PC-9 (cell line): ENCODE results near the gene SLC12A2. TPM values are rescaled to one million over a fixed set of nuclear protein-coding genes. Genes with fewer than 3 reads are reported as not detected.

Experiments
- BruUV-seq: library from RNA; stranded (reverse); fragments of 400-500 nt; replicated peaks from 2 replicates; lab custom pipeline; 2021; lab: Mats Ljungman, UMichigan
- CTCF ChIA-PET: fragments of 300-600 bp; sonication (Branson Sonifier 250); formaldehyde crosslinking; loops from one replicate; lab custom pipeline; 2022; ENCODE audit warnings: antibody characterized with exemption; lab: Charles Lee
- POLR2A ChIA-PET: fragments of 300-600 bp; sonication (Branson Sonifier 250); formaldehyde crosslinking; loops from one replicate; lab custom pipeline; 2022; ENCODE audit warnings: antibody characterized with exemption; ENCODE audit not compliant: unreplicated experiment; lab: Charles Lee
- DNase-seq, 2 experiments: peaks; one replicate each; pipeline versions ENCODE4 v3.0.0 to v3.0.0-alpha.2; 2015 to 2022; ENCODE audit warnings: mixed read lengths in 1 of 2
- H2AFZ ChIP-seq: fragments of 200-600 bp; sonication (generic); 2 replicates; pipeline ENCODE4 v1.8.1; 2017; ENCODE audit warnings: antibody characterized with exemption
- H3F3A ChIP-seq: fragments of 200-600 bp; sonication (generic); 2 replicates; pipeline ENCODE4 v1.8.1; 2017; ENCODE audit warnings: antibody characterized with exemption, mild to moderate bottlenecking, low read depth; ENCODE audit not compliant: insufficient read depth
- H3K27ac ChIP-seq: fragments of 200-600 bp; sonication (generic); 2 replicates; pipeline ENCODE4 v1.6.1; 2016; ENCODE audit warnings: mixed run types
- H3K27me3 ChIP-seq: fragments of 200-600 bp; sonication (generic); 2 replicates; pipeline ENCODE4 v1.6.1; 2016; ENCODE audit warnings: low read depth, mixed run types; ENCODE audit not compliant: insufficient read depth
- H3K36me3 ChIP-seq: fragments of 200-600 bp; sonication (generic); 2 replicates; pipeline ENCODE4 v1.6.1; 2016; ENCODE audit warnings: low read depth, mixed run types
- H3K4me1 ChIP-seq: fragments of 200-600 bp; sonication (generic); replicated peaks from 2 replicates; pipeline ENCODE4 v1.6.1; 2016; ENCODE audit warnings: mixed run types; ENCODE audit not compliant: insufficient read depth
- H3K4me2 ChIP-seq: fragments of 200-600 bp; sonication (generic); 2 replicates; pipeline ENCODE4 v1.6.1; 2017; ENCODE audit warnings: mixed run types
- H3K4me3 ChIP-seq: fragments of 200-600 bp; sonication (generic); 2 replicates; pipeline ENCODE4 v1.6.1; 2016; ENCODE audit warnings: mixed run types
- H3K79me2 ChIP-seq: fragments of 200-600 bp; sonication (generic); 2 replicates; pipeline ENCODE4 v1.6.1; 2017; ENCODE audit warnings: low read depth, mixed run types
- H3K9me2 ChIP-seq: fragments of 200-600 bp; sonication (generic); 2 replicates; pipeline ENCODE4 v1.8.1; 2017; ENCODE audit warnings: mild to moderate bottlenecking; ENCODE audit not compliant: insufficient read depth
- H3K9me3 ChIP-seq: fragments of 200-600 bp; sonication (generic); 2 replicates; pipeline ENCODE4 v1.8.1; 2016; ENCODE audit warnings: low read depth; ENCODE audit not compliant: insufficient read depth
- H4K20me1 ChIP-seq: fragments of 200-600 bp; sonication (generic); 2 replicates; pipeline ENCODE4 v1.8.1; 2017; ENCODE audit not compliant: insufficient read depth
- CTCF ChIP-seq: fragments of 200-600 bp; sonication (generic); conservative IDR thresholded peaks from 2 replicates; pipeline ENCODE4 v1.6.1; 2017; ENCODE audit warnings: mixed run types, antibody characterized with exemption, mild to moderate bottlenecking, moderate library complexity
- EZH2 ChIP-seq: fragments of 200-600 bp; sonication (generic); IDR thresholded peaks from 2 replicates; pipeline ENCODE4 v1.8.0; 2017; ENCODE audit warnings: antibody characterized with exemption, low read depth
- intact Hi-C: fragments of 100-400 bp; cut with micrococcal nuclease; formaldehyde crosslinking; loops from one replicate; pipeline ENCODE4 v1.10.0; 2022; ENCODE audit not compliant: unreplicated experiment
- total RNA-seq: library from RNA; stranded (reverse); gene quantifications from 2 replicates; pipeline ENCODE4 v1.2.3, GENCODE V29; 2021

Gene SLC12A2
- total RNA-seq, 1 experiment from 2014 or later, result 24.4 TPM

- POLR2A ChIA-PET, result no interaction called here
- BruUV-seq, result no TSS peak
These were observed 132.7 kb downstream of the SLC12A2 start for GRCh38 chr5:128216285-128216684.

GRCh38 chr5:128216860-128217531 is 133.4 kb downstream of the SLC12A2 start:
- Histone ChIP-seq H3K4me1 (no peaks in the 10 kb centered on the region), H3F3A (no peaks in the 10 kb centered on the region), H3K9me2 (no peaks in the 10 kb centered on the region), H4K20me1 (no peaks in the 10 kb centered on the region), H3K27me3 (no peaks in the 10 kb centered on the region), H3K27ac (no peak overlapping the region), H3K4me2 (no peak overlapping the region), H3K4me3 (no peak overlapping the region), H3K36me3 (no peaks in the 10 kb centered on the region), H3K9me3 (no peaks in the 10 kb centered on the region; the same call in 1 of the 2 replicates), H2AFZ (no peak overlapping the region), H3K79me2 (no peaks in the 10 kb centered on the region)
- intact Hi-C loops, result no loop called here
- BruUV-seq, result no TSS peak
- ChIA-PET POLR2A (no interaction called here), CTCF (no interaction called here)
- TF ChIP-seq CTCF (no peak), EZH2 (no peak)
- no peak for DNase-seq

More at GRCh38 chr5:128216285-128216684, 132.7 kb downstream of the SLC12A2 start:
- intact Hi-C loops, result no loop called here
- TF ChIP-seq EZH2 (no peak), CTCF (no peak)
- no peaks in the 10 kb centered on the region for H3K27me3 ChIP-seq
- no peaks in the 10 kb centered on the region for H3K9me2 ChIP-seq
- no peak overlapping the region for H2AFZ ChIP-seq
- no peaks in the 10 kb centered on the region for H3K36me3 ChIP-seq
- H3K4me2 ChIP-seq, result no peak overlapping the region
- H3K79me2 ChIP-seq, result no peaks in the 10 kb centered on the region
- no peaks in the 10 kb centered on the region; the same call in 1 of the 2 replicates for H3K9me3 ChIP-seq
- H3F3A ChIP-seq, result no peaks in the 10 kb centered on the region
- no peak overlapping the region for H3K27ac ChIP-seq
- H4K20me1 ChIP-seq, result no peaks in the 10 kb centered on the region
- DNase-seq, result no peak
- CTCF ChIA-PET, result no interaction called here
- H3K4me3 ChIP-seq, result no peak overlapping the region
- H3K4me1 ChIP-seq, result no peaks in the 10 kb centered on the region

GRCh38 chr5:128220841-128221240 is 137.3 kb downstream of the SLC12A2 start:
- Histone ChIP-seq H3K4me1 (no peaks in the 10 kb centered on the region), H3K27ac (no peak overlapping the region), H3K79me2 (no peaks in the 10 kb centered on the region), H3F3A (no peaks in the 10 kb centered on the region), H3K36me3 (no peaks in the 10 kb centered on the region), H3K9me3 (no peaks in the 10 kb centered on the region; the same call in 1 of the 2 replicates), H3K27me3 (no peaks in the 10 kb centered on the region), H3K4me2 (no peak overlapping the region), H2AFZ (no peak overlapping the region), H3K9me2 (no peaks in the 10 kb centered on the region), H3K4me3 (no peak overlapping the region), H4K20me1 (no peaks in the 10 kb centered on the region)
- DNase-seq, result no peak
- TF ChIP-seq EZH2 (no peak), CTCF (no peak)
- ChIA-PET CTCF (no interaction called here), POLR2A (no interaction called here)
- no TSS peak for BruUV-seq
- intact Hi-C loops, result no loop called here
